PFSK-1 (cell line): Measurements from ENCODE around the gene PLS3.

Experiments
- FOXP2 ChIP-seq: optimal IDR thresholded peaks from 2 replicates; pipeline ENCODE3; 2011; ENCODE audit warnings: borderline replicate concordance, control low read depth, inconsistent platforms; ENCODE audit not compliant: insufficient read depth; ENCODE audit errors: extremely low read length, extremely low read depth
- POLR2AphosphoS5 ChIP-seq: IDR thresholded peaks from 2 replicates; pipeline ENCODE4 v1.6.1; 2012; ENCODE audit warnings: low read depth, mild to moderate bottlenecking, control low read depth, low read length, moderate library complexity
- SIN3A ChIP-seq: IDR thresholded peaks from 2 replicates; pipeline ENCODE4 v1.6.1; 2012; ENCODE audit warnings: mild to moderate bottlenecking, low read length, moderate library complexity, borderline replicate concordance; ENCODE audit not compliant: insufficient read depth
- TAF1 ChIP-seq: IDR thresholded peaks from 2 replicates; pipeline ENCODE4 v1.6.1; 2012; ENCODE audit warnings: low read length, control low read depth, borderline replicate concordance; ENCODE audit not compliant: insufficient read depth
- TF ChIP-seq, protein P1 (sequence below), 2 experiments: IDR thresholded peaks; 2 replicates each; pipeline versions ENCODE4 v1.6.1 to v1.8.0; 2011 to 2012; ENCODE audit warnings: low read depth in 2 of 2, low read length in 2 of 2, control low read depth in 1 of 2, inconsistent platforms in 1 of 2, mild to moderate bottlenecking in 1 of 2, moderate library complexity in 1 of 2; ENCODE audit not compliant: insufficient read depth in 1 of 2

Gene PLS3

DNA sequence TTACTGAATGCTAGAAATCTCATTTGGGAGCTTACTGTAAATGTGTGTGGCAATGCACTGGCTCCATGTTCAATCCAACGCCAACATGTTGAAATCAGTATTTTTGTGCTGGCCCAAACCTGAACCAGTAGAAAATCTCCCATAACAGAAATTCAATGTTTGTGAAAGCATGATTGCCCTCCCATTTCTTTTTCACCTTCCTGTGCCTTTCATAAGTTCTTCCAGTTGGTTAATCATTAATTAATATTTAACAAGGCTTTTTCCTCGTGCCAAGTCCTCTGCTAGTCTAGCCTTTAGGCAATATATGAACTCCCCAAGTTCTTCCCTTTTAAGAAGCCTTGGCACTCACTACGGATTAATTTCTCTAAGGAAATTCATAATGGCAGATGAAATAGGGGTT lies 1.3 kb upstream of the PLS3 start:
- TF ChIP-seq SIN3A = no peak
- no peak for TF ChIP-seq POLR2AphosphoS5
- TF ChIP-seq, protein P1, sequence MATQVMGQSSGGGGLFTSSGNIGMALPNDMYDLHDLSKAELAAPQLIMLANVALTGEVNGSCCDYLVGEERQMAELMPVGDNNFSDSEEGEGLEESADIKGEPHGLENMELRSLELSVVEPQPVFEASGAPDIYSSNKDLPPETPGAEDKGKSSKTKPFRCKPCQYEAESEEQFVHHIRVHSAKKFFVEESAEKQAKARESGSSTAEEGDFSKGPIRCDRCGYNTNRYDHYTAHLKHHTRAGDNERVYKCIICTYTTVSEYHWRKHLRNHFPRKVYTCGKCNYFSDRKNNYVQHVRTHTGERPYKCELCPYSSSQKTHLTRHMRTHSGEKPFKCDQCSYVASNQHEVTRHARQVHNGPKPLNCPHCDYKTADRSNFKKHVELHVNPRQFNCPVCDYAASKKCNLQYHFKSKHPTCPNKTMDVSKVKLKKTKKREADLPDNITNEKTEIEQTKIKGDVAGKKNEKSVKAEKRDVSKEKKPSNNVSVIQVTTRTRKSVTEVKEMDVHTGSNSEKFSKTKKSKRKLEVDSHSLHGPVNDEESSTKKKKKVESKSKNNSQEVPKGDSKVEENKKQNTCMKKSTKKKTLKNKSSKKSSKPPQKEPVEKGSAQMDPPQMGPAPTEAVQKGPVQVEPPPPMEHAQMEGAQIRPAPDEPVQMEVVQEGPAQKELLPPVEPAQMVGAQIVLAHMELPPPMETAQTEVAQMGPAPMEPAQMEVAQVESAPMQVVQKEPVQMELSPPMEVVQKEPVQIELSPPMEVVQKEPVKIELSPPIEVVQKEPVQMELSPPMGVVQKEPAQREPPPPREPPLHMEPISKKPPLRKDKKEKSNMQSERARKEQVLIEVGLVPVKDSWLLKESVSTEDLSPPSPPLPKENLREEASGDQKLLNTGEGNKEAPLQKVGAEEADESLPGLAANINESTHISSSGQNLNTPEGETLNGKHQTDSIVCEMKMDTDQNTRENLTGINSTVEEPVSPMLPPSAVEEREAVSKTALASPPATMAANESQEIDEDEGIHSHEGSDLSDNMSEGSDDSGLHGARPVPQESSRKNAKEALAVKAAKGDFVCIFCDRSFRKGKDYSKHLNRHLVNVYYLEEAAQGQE (IDR thresholded peaks at IDR 0.05; ENCODE audit: insufficient read depth in 1 of 2, low read depth in 2 of 2, low read length in 2 of 2) = no peak
- no peak for TF ChIP-seq TAF1
- TF ChIP-seq FOXP2 = no peak

DNA sequence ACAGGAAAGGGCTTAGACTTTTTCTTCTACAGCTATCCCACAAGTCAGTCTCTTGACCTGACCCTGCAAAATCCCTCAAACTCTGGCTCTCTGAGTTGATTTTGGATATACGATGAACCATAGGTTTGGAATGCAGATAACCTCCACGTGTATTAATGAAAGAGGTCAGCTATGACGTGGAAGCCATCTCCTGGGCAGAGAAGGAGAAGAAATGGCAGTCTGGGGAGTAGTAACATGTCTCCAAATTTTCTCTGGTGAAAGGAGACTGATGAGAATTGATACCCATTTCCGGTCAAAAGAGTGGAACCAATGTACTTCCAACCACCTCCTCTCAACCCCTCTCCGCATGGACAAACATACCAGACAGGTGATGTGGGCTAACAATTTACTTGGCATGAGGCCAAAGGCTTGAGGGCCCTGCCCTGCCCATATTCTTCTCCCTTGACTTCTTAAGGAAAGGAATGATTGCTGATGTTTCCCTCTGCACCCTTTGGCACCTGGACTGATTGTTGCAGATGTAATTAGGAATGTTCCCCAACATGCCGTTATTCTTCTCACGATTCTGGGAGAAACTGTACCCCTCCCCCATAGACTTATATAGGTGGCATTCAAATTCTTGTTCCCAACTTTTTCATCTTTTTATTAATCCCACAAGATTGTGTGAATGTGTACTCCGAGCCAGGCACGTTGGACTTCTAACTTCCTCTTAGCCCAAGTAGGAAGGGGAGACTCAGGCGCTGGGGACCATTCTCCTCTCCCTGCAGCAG lies 580 bp upstream of the PLS3 start:
- TF ChIP-seq TAF1 = no peak
- no peak for TF ChIP-seq FOXP2
- no peak for TF ChIP-seq SIN3A
- TF ChIP-seq, protein P1 (IDR thresholded peaks at IDR 0.05; ENCODE audit: insufficient read depth in 1 of 2, low read depth in 2 of 2, low read length in 2 of 2) = no peak
- no peak for TF ChIP-seq POLR2AphosphoS5

DNA sequence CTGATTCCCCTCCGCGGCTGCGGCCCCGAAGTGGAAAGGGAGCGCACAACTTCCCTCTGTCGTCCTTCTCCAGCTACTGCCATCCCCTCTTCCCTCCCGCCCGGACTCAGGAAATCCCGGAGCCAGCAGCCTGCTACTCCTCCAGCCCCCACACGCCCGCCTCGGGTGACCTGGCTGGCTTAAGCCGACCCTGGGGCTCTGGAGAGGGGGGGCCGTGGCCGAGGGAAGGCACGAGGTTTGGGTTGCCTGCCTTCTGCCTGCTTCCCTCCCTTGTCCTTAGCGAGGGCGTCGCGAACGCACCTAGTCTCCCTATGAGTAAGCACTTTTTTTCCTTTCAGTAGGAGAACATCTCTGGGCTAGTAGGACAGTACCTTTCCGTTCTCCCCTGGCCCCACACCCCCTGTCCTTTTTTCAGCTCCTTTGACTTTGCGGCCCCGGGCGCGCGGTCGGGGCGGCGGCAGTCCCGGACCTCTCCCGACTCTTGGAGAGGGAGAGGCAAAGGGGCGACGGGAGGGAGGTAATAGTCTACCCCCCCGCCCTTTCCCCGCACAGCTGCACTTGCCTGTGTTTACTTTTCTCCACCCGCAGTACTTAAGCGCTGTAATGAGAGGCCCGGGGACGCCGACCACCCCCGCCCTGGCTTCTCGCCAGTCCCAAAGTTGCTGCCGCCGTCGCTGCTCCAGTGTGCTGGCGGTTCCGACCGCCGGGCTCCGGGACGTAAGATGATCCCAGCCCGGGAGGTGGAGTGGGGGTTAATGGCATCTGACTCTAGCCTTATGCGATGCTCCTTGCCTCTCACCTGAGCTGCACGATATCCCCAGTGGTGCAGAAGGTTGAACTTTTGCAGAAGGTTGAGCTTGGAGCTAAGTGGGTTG lies 868 bp downstream of the PLS3 start:
- TF ChIP-seq POLR2AphosphoS5 (no peak), FOXP2 (no peak), TAF1 (no peak), SIN3A (no peak)
- TF ChIP-seq, protein P1 (IDR thresholded peaks at IDR 0.05; ENCODE audit: insufficient read depth in 1 of 2, low read depth in 2 of 2, low read length in 2 of 2) = no peak

DNA sequence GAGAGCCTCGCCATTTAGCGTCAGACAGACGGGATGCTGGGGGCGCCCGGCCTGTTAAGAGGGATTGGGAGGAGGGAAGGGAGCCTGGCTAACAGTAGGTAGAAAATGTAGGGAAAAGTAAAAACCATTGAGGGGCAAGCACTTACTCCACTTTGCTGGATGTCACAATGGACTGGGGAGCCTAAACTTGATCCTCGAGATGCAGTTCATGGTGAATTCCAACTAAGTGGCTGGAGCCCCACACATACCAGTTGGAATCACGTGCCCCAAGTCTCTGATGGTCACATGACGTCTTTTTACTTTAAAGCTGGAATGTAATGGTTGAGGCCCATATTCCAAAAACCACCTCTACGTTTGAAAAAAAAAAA lies 1.5 kb downstream of the PLS3 start:
- TF ChIP-seq SIN3A = no peak
- no peak for TF ChIP-seq TAF1
- TF ChIP-seq POLR2AphosphoS5 = no peak
- TF ChIP-seq FOXP2 = no peak
- TF ChIP-seq, protein P1 (IDR thresholded peaks at IDR 0.05; ENCODE audit: insufficient read depth in 1 of 2, low read depth in 2 of 2, low read length in 2 of 2) = no peak
